ENCODE results near the gene FNDC1.

The FNDC1 gene

GRCh38 chr6:159307246-159307790 lies 138.1 kb downstream of the FNDC1 start:
- no peak for FAIRE-seq
- no peak for DNase-seq (ENCODE audit: insufficient read length, low spot score)
- TF ChIP-seq TAF1 (IDR thresholded peaks at IDR 0.05; ENCODE audit: low read depth, low read length): no peak
- no peak for TF ChIP-seq POLR2A (IDR thresholded peaks at IDR 0.05; ENCODE audit: low read depth, low read length)
- TF ChIP-seq PAX5 (IDR thresholded peaks at IDR 0.05; ENCODE audit: insufficient read depth, low read length, severe bottlenecking): no peak
- no peak for TF ChIP-seq SPI1 (IDR thresholded peaks at IDR 0.05; ENCODE audit: low read depth, low read length)
- no peak for TF ChIP-seq POU2F2 (IDR thresholded peaks at IDR 0.05; ENCODE audit: low read depth, low read length)
- no peak for TF ChIP-seq POLR2AphosphoS5 (IDR thresholded peaks at IDR 0.05; ENCODE audit: low read depth, low read length)

- FAIRE-seq (no peak), DNase-seq (ENCODE audit: insufficient read length, low spot score) (no peak)
- TF ChIP-seq TAF1 (IDR thresholded peaks at IDR 0.05; ENCODE audit: low read depth, low read length) (no peak), SPI1 (IDR thresholded peaks at IDR 0.05; ENCODE audit: low read depth, low read length) (no peak), POU2F2 (IDR thresholded peaks at IDR 0.05; ENCODE audit: low read depth, low read length) (no peak), POLR2A (IDR thresholded peaks at IDR 0.05; ENCODE audit: low read depth, low read length) (no peak), PAX5 (IDR thresholded peaks at IDR 0.05; ENCODE audit: insufficient read depth, low read length, severe bottlenecking) (no peak), POLR2AphosphoS5 (IDR thresholded peaks at IDR 0.05; ENCODE audit: low read depth, low read length) (no peak)
Observed at GRCh38 chr6:159308198-159308597, 139.0 kb downstream of the FNDC1 start.

DNA sequence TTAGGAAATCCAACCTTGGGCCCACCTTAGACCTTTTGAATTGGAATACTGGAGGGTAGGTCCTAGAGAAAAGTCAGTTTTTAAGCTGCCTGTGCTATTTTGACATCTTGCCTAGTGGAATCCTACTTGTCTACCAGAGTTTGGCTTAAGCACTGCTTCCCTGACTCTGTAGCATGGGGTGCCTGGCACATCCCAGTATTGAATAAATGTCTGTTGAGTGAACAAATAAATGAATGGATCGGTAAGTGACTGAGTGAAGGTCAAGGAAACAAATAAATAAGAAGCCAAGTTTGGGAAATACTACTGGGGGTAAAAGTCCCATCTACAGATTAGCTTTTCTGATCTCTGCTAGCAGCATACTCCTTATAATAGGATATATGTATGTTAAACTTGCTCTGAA lies 140.5 kb downstream of the FNDC1 start:
- TF ChIP-seq POLR2A (IDR thresholded peaks at IDR 0.05; ENCODE audit: low read depth, low read length): no peak
- TF ChIP-seq PAX5 (IDR thresholded peaks at IDR 0.05; ENCODE audit: insufficient read depth, low read length, severe bottlenecking): no peak
- TF ChIP-seq POLR2AphosphoS5 (IDR thresholded peaks at IDR 0.05; ENCODE audit: low read depth, low read length): no peak
- TF ChIP-seq SPI1 (IDR thresholded peaks at IDR 0.05; ENCODE audit: low read depth, low read length): no peak
- no peak for TF ChIP-seq POU2F2 (IDR thresholded peaks at IDR 0.05; ENCODE audit: low read depth, low read length)
- TF ChIP-seq TAF1 (IDR thresholded peaks at IDR 0.05; ENCODE audit: low read depth, low read length): no peak
- DNase-seq (ENCODE audit: insufficient read length, low spot score): no peak
- no peak for FAIRE-seq

DNA sequence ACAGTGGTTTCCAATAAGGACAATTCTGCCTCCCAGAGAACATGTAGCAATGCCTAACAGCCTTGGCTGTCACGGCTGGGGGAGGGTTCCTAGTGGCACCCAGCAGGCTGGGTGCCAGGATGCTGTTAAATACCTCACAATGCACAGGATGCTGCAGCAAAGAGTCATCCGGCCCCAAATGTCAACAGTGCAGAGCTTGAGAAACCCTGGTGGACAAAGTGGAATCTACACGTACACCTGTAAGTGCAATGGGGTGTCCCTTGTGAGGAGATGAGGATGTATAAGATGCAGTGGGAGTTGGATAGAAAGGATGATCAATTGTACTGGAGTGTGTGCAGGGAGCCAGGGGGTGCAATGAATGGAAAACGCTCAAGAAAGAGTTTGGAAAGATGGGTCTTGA lies 142.4 kb downstream of the FNDC1 start:
- FAIRE-seq (no peak), DNase-seq (ENCODE audit: insufficient read length, low spot score) (no peak)

DNA sequence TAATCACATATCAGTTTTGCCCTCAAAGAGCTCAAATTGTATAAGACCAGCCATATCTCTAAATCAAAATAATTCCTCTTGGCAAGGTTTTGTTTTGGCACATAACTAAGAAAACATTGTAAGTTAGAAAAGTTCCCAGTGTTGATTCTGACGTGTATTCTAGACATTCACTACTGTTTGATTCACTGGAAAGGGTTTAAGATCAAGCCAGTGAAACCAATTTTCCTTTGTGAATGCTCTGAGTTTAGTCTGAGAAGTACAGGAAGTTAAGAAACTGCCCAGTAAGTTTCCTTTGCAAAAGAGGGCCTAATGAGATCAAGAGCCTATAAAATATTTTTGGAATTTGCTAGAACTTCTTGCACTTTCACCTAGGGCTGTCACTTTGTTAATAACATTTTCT lies 143.0 kb downstream of the FNDC1 start:
- DNase-seq (ENCODE audit: insufficient read length, low spot score) (no peak), FAIRE-seq (no peak)
- no peak for TF ChIP-seq POU2F2 (IDR thresholded peaks at IDR 0.05; ENCODE audit: low read depth, low read length)
- TF ChIP-seq POLR2AphosphoS5 (IDR thresholded peaks at IDR 0.05; ENCODE audit: low read depth, low read length): no peak
- no peak for TF ChIP-seq SPI1 (IDR thresholded peaks at IDR 0.05; ENCODE audit: low read depth, low read length)
- no peak for TF ChIP-seq POLR2A (IDR thresholded peaks at IDR 0.05; ENCODE audit: low read depth, low read length)
- no peak for TF ChIP-seq PAX5 (IDR thresholded peaks at IDR 0.05; ENCODE audit: insufficient read depth, low read length, severe bottlenecking)
- no peak for TF ChIP-seq TAF1 (IDR thresholded peaks at IDR 0.05; ENCODE audit: low read depth, low read length)

More for the DNA sequence above, 142.4 kb downstream of the FNDC1 start:
- TF ChIP-seq PAX5 (IDR thresholded peaks at IDR 0.05; ENCODE audit: insufficient read depth, low read length, severe bottlenecking): no peak
- no peak for TF ChIP-seq POU2F2 (IDR thresholded peaks at IDR 0.05; ENCODE audit: low read depth, low read length)
- TF ChIP-seq POLR2AphosphoS5 (IDR thresholded peaks at IDR 0.05; ENCODE audit: low read depth, low read length): no peak
- no peak for TF ChIP-seq TAF1 (IDR thresholded peaks at IDR 0.05; ENCODE audit: low read depth, low read length)
- TF ChIP-seq SPI1 (IDR thresholded peaks at IDR 0.05; ENCODE audit: low read depth, low read length): no peak
- TF ChIP-seq POLR2A (IDR thresholded peaks at IDR 0.05; ENCODE audit: low read depth, low read length): no peak

GRCh38 chr6:159313018-159313417 lies 143.8 kb downstream of the FNDC1 start:
- TF ChIP-seq POLR2A (IDR thresholded peaks at IDR 0.05; ENCODE audit: low read depth, low read length) (no peak), TAF1 (IDR thresholded peaks at IDR 0.05; ENCODE audit: low read depth, low read length) (no peak), POLR2AphosphoS5 (IDR thresholded peaks at IDR 0.05; ENCODE audit: low read depth, low read length) (no peak), PAX5 (IDR thresholded peaks at IDR 0.05; ENCODE audit: insufficient read depth, low read length, severe bottlenecking) (no peak), SPI1 (IDR thresholded peaks at IDR 0.05; ENCODE audit: low read depth, low read length) (no peak), POU2F2 (IDR thresholded peaks at IDR 0.05; ENCODE audit: low read depth, low read length) (no peak)
- DNase-seq (ENCODE audit: insufficient read length, low spot score): no peak
- FAIRE-seq: no peak

GRCh38 chr6:159315562-159315961 lies 146.4 kb downstream of the FNDC1 start:
- no peak for TF ChIP-seq POU2F2 (IDR thresholded peaks at IDR 0.05; ENCODE audit: low read depth, low read length)
- no peak for TF ChIP-seq SPI1 (IDR thresholded peaks at IDR 0.05; ENCODE audit: low read depth, low read length)
- no peak for TF ChIP-seq PAX5 (IDR thresholded peaks at IDR 0.05; ENCODE audit: insufficient read depth, low read length, severe bottlenecking)
- TF ChIP-seq TAF1 (IDR thresholded peaks at IDR 0.05; ENCODE audit: low read depth, low read length): no peak
- TF ChIP-seq POLR2A (IDR thresholded peaks at IDR 0.05; ENCODE audit: low read depth, low read length): no peak
- TF ChIP-seq POLR2AphosphoS5 (IDR thresholded peaks at IDR 0.05; ENCODE audit: low read depth, low read length): no peak
- FAIRE-seq: no peak

DNA sequence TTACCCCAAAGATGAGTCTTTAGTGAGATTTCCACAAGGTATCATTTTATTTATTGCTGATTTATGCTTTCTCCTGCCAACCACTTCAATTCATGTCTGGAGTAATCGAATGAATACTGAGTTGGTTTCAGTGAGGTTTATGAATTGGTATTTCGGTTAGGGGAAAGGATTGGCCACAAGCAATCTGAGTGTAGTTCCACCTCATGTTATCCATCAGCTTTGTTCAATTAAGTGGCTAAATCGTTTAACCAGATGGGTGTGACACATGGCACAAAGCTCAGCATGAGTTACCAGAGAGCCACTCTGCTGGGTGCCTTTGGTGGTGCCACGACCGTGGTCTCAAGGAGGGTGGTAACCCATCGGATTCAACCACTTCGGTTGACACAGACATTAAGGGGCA lies 148.2 kb downstream of the FNDC1 start:
- FAIRE-seq: no peak
- no peak for DNase-seq (ENCODE audit: insufficient read length, low spot score)
- no peak for TF ChIP-seq SPI1 (IDR thresholded peaks at IDR 0.05; ENCODE audit: low read depth, low read length)
- no peak for TF ChIP-seq PAX5 (IDR thresholded peaks at IDR 0.05; ENCODE audit: insufficient read depth, low read length, severe bottlenecking)
- no peak for TF ChIP-seq TAF1 (IDR thresholded peaks at IDR 0.05; ENCODE audit: low read depth, low read length)
- TF ChIP-seq POLR2A (IDR thresholded peaks at IDR 0.05; ENCODE audit: low read depth, low read length): no peak
- TF ChIP-seq POLR2AphosphoS5 (IDR thresholded peaks at IDR 0.05; ENCODE audit: low read depth, low read length): no peak
- TF ChIP-seq POU2F2 (IDR thresholded peaks at IDR 0.05; ENCODE audit: low read depth, low read length): no peak

More at GRCh38 chr6:159315562-159315961, 146.4 kb downstream of the FNDC1 start:
- DNase-seq (ENCODE audit: insufficient read length, low spot score): no peak

- no peak for TF ChIP-seq SPI1 (IDR thresholded peaks at IDR 0.05; ENCODE audit: low read depth, low read length)
- no peak for TF ChIP-seq PAX5 (IDR thresholded peaks at IDR 0.05; ENCODE audit: insufficient read depth, low read length, severe bottlenecking)
- no peak for TF ChIP-seq POLR2AphosphoS5 (IDR thresholded peaks at IDR 0.05; ENCODE audit: low read depth, low read length)
- TF ChIP-seq POU2F2 (IDR thresholded peaks at IDR 0.05; ENCODE audit: low read depth, low read length): no peak
- no peak for TF ChIP-seq POLR2A (IDR thresholded peaks at IDR 0.05; ENCODE audit: low read depth, low read length)
- TF ChIP-seq TAF1 (IDR thresholded peaks at IDR 0.05; ENCODE audit: low read depth, low read length): no peak
- no peak for FAIRE-seq
- DNase-seq (ENCODE audit: insufficient read length, low spot score): no peak
Observed at GRCh38 chr6:159321267-159321666, 152.1 kb downstream of the FNDC1 start.

Measured in GM12891 (cell line).